ENCODE measurements around the gene GUCY2D.

DNA sequence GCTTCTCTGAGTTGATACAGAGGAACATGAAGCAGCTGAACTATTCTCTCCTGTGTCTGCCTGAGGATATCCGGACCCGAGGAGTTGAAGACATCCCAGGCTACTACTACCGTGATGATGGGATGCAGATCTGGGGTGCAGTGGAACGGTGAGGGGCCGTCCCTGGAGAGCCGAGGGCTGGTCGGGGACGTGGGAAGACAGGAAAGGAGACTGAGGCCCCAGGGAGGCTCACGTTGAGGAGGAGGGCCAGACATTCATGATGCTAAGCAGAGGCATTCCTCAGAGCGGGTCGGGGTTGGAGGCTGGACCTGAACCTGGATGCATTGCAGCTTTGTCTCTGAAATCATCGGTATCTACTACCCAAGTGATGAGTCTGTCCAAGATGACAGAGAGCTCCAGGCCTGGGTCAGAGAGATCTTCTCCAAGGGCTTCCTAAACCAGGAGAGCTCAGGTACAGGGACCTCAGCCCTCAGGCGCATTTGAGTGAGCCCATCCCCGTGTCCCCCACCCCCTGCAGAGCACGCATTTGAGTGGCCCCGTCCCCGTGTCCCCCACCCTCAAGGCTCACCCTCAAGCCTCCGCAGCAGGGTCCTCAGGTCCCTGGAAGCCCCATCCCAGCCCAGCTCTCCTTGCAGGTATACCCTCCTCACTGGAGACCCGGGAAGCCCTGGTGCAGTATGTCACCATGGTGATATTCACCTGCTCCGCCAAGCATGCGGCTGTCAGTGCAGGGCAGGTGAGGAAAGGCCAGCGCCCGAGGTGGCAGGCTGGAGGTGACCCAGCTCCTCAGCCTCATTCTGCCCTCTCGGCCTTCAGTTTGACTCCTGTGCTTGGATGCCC is 44.7 kb downstream of the GUCY2D start:
- TF ChIP-seq CTCF (IDR thresholded peaks at IDR 0.05; ENCODE audit: low read depth, low read length) (no peak), EZH2phosphoT487 (IDR thresholded peaks at IDR 0.05; ENCODE audit: low read depth) (no peak)
